ENCODE measurements around the gene FRS3. TPM values are rescaled to one million over a fixed set of nuclear protein-coding genes. Genes with fewer than 3 reads are reported as not detected.
"Not testable (repeated sequence)": the region's sequence is repeated elsewhere in the genome, so short reads cannot be mapped to it uniquely, and the experiment has no call there.

The FRS3 gene
- total and polyA plus RNA-seq, 12 donors = 0.30 to 21.2 (median 5.4) TPM

GRCh38 chr6:41818271-41819054 is 38.8 kb upstream of the FRS3 start:
- no peak for DNase-seq
- WGBS, 4 donors = 76 to 81% (median 79%) methylated on average over 4 of the region's 4 CpGs
- intact Hi-C loops (cut with DNase I) = no loop called here

GRCh38 chr6:41815587-41815986 is 35.9 kb upstream of the FRS3 start:
- 90 to 100% (median 97%) methylated on average over 1 of the region's 1 CpG; no CpG with 5 or more reads in 1 of the 4 donors for WGBS, 4 donors
- Histone ChIP-seq H3K36me3 (replicated peaks in 1 of 2) (no peaks in the 10 kb centered on the region), H3K27me3 (no peaks in the 10 kb centered on the region), H3K4me1 (replicated peaks in 1 of 2) (no peaks in the 10 kb centered on the region), H3K27ac (no peak overlapping the region), H3K9me3 (replicated peaks in 1 of 3) (no peaks in the 10 kb centered on the region), H3K4me3 (no peak overlapping the region)
- TF ChIP-seq POLR2A (IDR thresholded peaks at IDR 0.05) (no peak), CTCF (IDR thresholded peaks at IDR 0.05) (no peak)
- intact Hi-C loops (cut with DNase I) = no loop called here
- DNase-seq = no peak

More at GRCh38 chr6:41818271-41819054, 38.8 kb upstream of the FRS3 start:
- Histone ChIP-seq H3K4me1 (replicated peaks in 1 of 2) (no peaks in the 10 kb centered on the region), H3K27me3 (no peaks in the 10 kb centered on the region), H3K4me3 (no peak overlapping the region), H3K9me3 (replicated peaks in 1 of 3) (no peaks in the 10 kb centered on the region), H3K36me3 (replicated peaks in 1 of 2) (no peaks in the 10 kb centered on the region), H3K27ac (no peak overlapping the region)
- no peak for TF ChIP-seq CTCF (IDR thresholded peaks at IDR 0.05)
- TF ChIP-seq POLR2A (IDR thresholded peaks at IDR 0.05) = no peak

- Histone ChIP-seq H3K4me1 (replicated peaks in 1 of 2) (no peaks in the 10 kb centered on the region), H3K4me3 (no peak overlapping the region), H3K27me3 (no peaks in the 10 kb centered on the region), H3K27ac (no peak overlapping the region), H3K9me3 (replicated peaks in 1 of 3) (no peaks in the 10 kb centered on the region), H3K36me3 (replicated peaks in 1 of 2) (no peaks in the 10 kb centered on the region)
- DNase-seq = no peak
- 80 to 89% (median 83%) methylated on average over 4 of the region's 4 CpGs for WGBS, 4 donors
- intact Hi-C loops (cut with DNase I) = no loop called here
- TF ChIP-seq CTCF (IDR thresholded peaks at IDR 0.05) (no peak), POLR2A (IDR thresholded peaks at IDR 0.05) (no peak)
Observed at GRCh38 chr6:41814629-41815028, 34.9 kb upstream of the FRS3 start.

DNA sequence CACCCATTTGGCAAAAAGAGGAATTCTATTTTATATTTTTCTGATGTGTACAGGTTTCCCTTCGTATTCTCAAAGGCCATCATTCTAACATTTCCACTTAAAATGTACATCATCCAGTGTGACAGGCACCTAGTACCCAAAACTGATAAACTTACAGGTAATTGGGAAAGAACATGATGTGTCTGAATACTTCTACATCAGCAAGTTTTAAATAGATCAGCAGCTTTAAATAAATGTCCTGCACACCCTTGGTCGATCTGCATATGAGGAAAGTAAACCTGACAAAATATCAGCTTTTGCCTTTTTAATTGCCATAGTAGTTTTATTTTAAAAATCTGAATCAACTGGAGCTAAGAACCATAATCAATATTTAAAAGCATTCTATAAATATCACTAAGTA is 34.3 kb upstream of the FRS3 start:
- 91 to 96% (median 93%) methylated on average over 2 of the region's 2 CpGs for WGBS, 4 donors
- intact Hi-C loops (cut with DNase I) = no loop called here
- no peak overlapping the region for H3K4me3 ChIP-seq

GRCh38 chr6:41813469-41813868 is 33.8 kb upstream of the FRS3 start:
- 80 to 93% (median 87%) methylated on average over 2 of the region's 2 CpGs for WGBS, 4 donors
- no peak for DNase-seq
- no peaks in the 10 kb centered on the region for H3K9me3 ChIP-seq (replicated peaks in 1 of 3)
- H3K4me1 ChIP-seq (replicated peaks in 1 of 2) = no peaks in the 10 kb centered on the region
- H3K27ac ChIP-seq = no peak overlapping the region
- TF ChIP-seq CTCF (IDR thresholded peaks at IDR 0.05) (no peak), POLR2A (IDR thresholded peaks at IDR 0.05) (no peak)
- intact Hi-C loops (cut with DNase I) = no loop called here
- no peak overlapping the region for H3K4me3 ChIP-seq
- H3K27me3 ChIP-seq = no peaks in the 10 kb centered on the region
- H3K36me3 ChIP-seq (replicated peaks in 1 of 2) = no peaks in the 10 kb centered on the region

More for the DNA sequence above, 34.3 kb upstream of the FRS3 start:
- Histone ChIP-seq H3K9me3 (replicated peaks in 1 of 3) (no peaks in the 10 kb centered on the region), H3K4me1 (replicated peaks in 1 of 2) (no peaks in the 10 kb centered on the region), H3K27ac (no peak overlapping the region), H3K36me3 (replicated peaks in 1 of 2) (no peaks in the 10 kb centered on the region), H3K27me3 (no peaks in the 10 kb centered on the region)
- no peak for DNase-seq
- TF ChIP-seq POLR2A (IDR thresholded peaks at IDR 0.05) = no peak

DNA sequence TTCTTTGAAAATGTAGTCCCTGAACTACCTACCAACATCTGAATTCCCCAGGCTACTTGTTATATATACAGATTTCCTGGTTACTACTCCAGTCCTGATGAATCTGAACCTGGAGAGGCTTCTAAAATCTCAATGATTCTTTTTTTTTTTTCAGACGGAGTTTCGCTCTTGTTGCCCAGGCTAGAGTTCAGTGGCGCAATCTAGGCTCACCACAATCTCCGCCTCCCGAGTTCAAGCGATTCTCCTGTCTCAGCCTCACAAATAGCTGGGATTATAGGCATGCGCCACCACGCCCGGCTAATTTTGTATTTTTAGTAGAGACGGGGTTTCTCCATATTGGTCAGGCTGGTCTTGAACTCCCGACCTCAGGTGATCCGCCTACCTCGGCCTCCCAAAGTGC is 32.2 kb upstream of the FRS3 start:
- H3K27ac ChIP-seq; H3K27me3 ChIP-seq; H3K4me1 ChIP-seq (replicated peaks in 1 of 2); DNase-seq; H3K9me3 ChIP-seq (replicated peaks in 1 of 3); H3K4me3 ChIP-seq; intact Hi-C loops (cut with DNase I); H3K36me3 ChIP-seq (replicated peaks in 1 of 2): not testable (repeated sequence)
- 91 to 97% (median 95%) methylated on average over 13 of the region's 13 CpGs for whole genome bisulfite sequencing, 4 donors

Data from adrenal gland (tissue), 12 donors.